K562 (cell line): ENCODE measurements around the gene VAMP8. TPM values are rescaled to one million over a fixed set of nuclear protein-coding genes. Genes with fewer than 3 reads are reported as not detected.

ENCODE experiments used
- ATAC-seq: fragments of 200-7000 bp; cut with Tn5 transposase; 3 replicates; pipeline ENCODE4 v1.9.1; 2020; ENCODE audit warnings: moderate library complexity
- BruUV-seq: library from RNA; stranded (reverse); fragments of 400-500 nt; replicated peaks from 2 replicates; lab custom pipeline; 2021; lab: Mats Ljungman, UMichigan
- CTCF ChIA-PET: fragments of 300-600 bp; formaldehyde crosslinking; extraction: SDS; loops from one replicate; lab custom pipeline; 2021; ENCODE audit warnings: low intra/inter-chr PET ratio; lab: Yijun Ruan, JAX
- POLR2A ChIA-PET: fragments of 300-600, 350-650 bp; sonication (Branson Sonifier 250); formaldehyde crosslinking; extraction: SDS; loops from one replicate; lab custom pipeline; 2021; ENCODE audit warnings: antibody characterized with exemption, inconsistent platforms; lab: Yijun Ruan, JAX
- DNase-seq, 4 experiments: peaks; one replicate each; pipeline versions ENCODE4 v3.0.0 to v3.0.0-alpha.2; 2011 to 2018; ENCODE audit warnings: low spot score in 3 of 4, mixed read lengths in 3 of 4; ENCODE audit errors: extremely low read depth in 1 of 4
- FAIRE-seq: peaks from 2 replicates; lab custom pipeline; 2011; peaks lifted over from hg19 to GRCh38; lab: Jason Lieb, UNC
- H2AFZ ChIP-seq: 2 replicates; pipeline ENCODE4 v1.6.0; 2011; ENCODE audit warnings: low read depth, low read length, control low read depth, inconsistent platforms
- H3K27ac ChIP-seq: fragments of 200-600 bp; 3 replicates; pipeline ENCODE4 v1.8.0; 2011; ENCODE audit warnings: low read depth, mild to moderate bottlenecking, control low read depth, inconsistent platforms, low read length, moderate library complexity, mixed read lengths; ENCODE audit errors: extremely low read depth
- H3K27me3 ChIP-seq, 2 experiments: fragments of 300-600 bp in 1 of 2; 2 replicates in 1 of 2; 3 replicates in 1 of 2; pipeline versions ENCODE4 v1.6.0 to v1.8.0; 2011; ENCODE audit warnings: inconsistent platforms in 2 of 2, low read length in 2 of 2, mild to moderate bottlenecking in 1 of 2, mixed read lengths in 1 of 2, moderate library complexity in 1 of 2; ENCODE audit not compliant: control insufficient read depth in 2 of 2, insufficient read depth in 2 of 2
- H3K36me3 ChIP-seq: fragments of 300-600 bp; 3 replicates; pipeline ENCODE4 v1.8.0; 2011; ENCODE audit warnings: mild to moderate bottlenecking, low read length, inconsistent platforms; ENCODE audit not compliant: control insufficient read depth, insufficient read depth
- H3K4me1 ChIP-seq, 2 experiments: fragments of 200-600 bp in 1 of 2; replicated peaks in 1 of 2; 2 replicates in 1 of 2; 3 replicates in 1 of 2; pipeline versions ENCODE4 v1.5.1 to v1.8.0; 2011; ENCODE audit warnings: inconsistent platforms in 2 of 2, low read length in 2 of 2, mild to moderate bottlenecking in 1 of 2, mixed read lengths in 1 of 2, moderate library complexity in 1 of 2; ENCODE audit not compliant: control insufficient read depth in 2 of 2, insufficient read depth in 2 of 2
- H3K4me2 ChIP-seq: 2 replicates; pipeline ENCODE4 v1.6.1; 2011; ENCODE audit warnings: low read length, control low read depth, inconsistent platforms, mixed read lengths; ENCODE audit not compliant: insufficient read depth
- H3K4me3 ChIP-seq: fragments of 200-600 bp; sonication (generic), shearing (Covaris generic); 2 replicates; pipeline ENCODE4 v1.5.1; 2016; ENCODE audit warnings: control low read depth, inconsistent platforms
- H3K79me2 ChIP-seq: fragments of 200-600 bp; 3 replicates; pipeline ENCODE4 v1.8.0; 2011; ENCODE audit warnings: low read length, inconsistent platforms; ENCODE audit not compliant: control insufficient read depth, insufficient read depth
- H3K9ac ChIP-seq, 2 experiments: 2 replicates each; pipeline versions ENCODE4 v1.6.0 to v1.6.1; 2011; ENCODE audit warnings: low read depth in 2 of 2, low read length in 2 of 2, control low read depth in 1 of 2, inconsistent platforms in 1 of 2, mild to moderate bottlenecking in 1 of 2, mixed read lengths in 1 of 2; ENCODE audit not compliant: insufficient read depth in 1 of 2
- H3K9me1 ChIP-seq: one replicate; pipeline ENCODE4 v1.6.0; 2011; ENCODE audit warnings: inconsistent platforms, mild to moderate bottlenecking, low read length, moderate library complexity; ENCODE audit not compliant: control insufficient read depth, insufficient read depth
- H3K9me3 ChIP-seq: replicated peaks from 2 replicates; pipeline ENCODE4 v1.5.1; 2011; ENCODE audit warnings: low read depth, low read length, inconsistent platforms; ENCODE audit not compliant: control insufficient read depth, insufficient read depth
- H4K20me1 ChIP-seq: replicated peaks from 2 replicates; pipeline ENCODE4 v1.6.1; 2011; ENCODE audit warnings: low read length, inconsistent platforms, mixed read lengths; ENCODE audit not compliant: control insufficient read depth, insufficient read depth
- BRD4 ChIP-seq: fragments of 200-600 bp; sonication (generic); IDR thresholded peaks from 2 replicates; pipeline ENCODE4 v1.6.1; 2017; ENCODE audit warnings: inconsistent platforms
- CTCF ChIP-seq, 3 experiments: IDR thresholded peaks in 2 of 3; conservative IDR thresholded peaks in 1 of 3; 2 replicates each; pipeline ENCODE4 v1.5.1; 2011 to 2012; ENCODE audit warnings: low read length in 3 of 3, mild to moderate bottlenecking in 3 of 3, control low read depth in 2 of 3, improper control_type of control experiment in 1 of 3, inconsistent platforms in 1 of 3, low read depth in 1 of 3, mixed read lengths in 1 of 3, moderate library complexity in 1 of 3; ENCODE audit not compliant: insufficient read depth in 2 of 3
- ELK3 ChIP-seq: fragments of 450-650 bp; formaldehyde crosslinking; IDR thresholded peaks from 2 replicates; pipeline ENCODE4 v1.4.0; 2020; ENCODE audit warnings: mild to moderate bottlenecking
- KAT2B ChIP-seq: IDR thresholded peaks from one replicate; pipeline ENCODE4 v1.6.1; 2012; ENCODE audit warnings: low read depth, mild to moderate bottlenecking, control low read depth, inconsistent platforms, low read length, moderate library complexity
- XRCC4 ChIP-seq: IDR thresholded peaks from one replicate; pipeline ENCODE4 v1.6.1; 2011; ENCODE audit not compliant: insufficient read depth, insufficient read length; ENCODE audit errors: extremely low read depth
- ZBTB1 ChIP-seq: sonication (generic); formaldehyde crosslinking; IDR thresholded peaks from 2 replicates; pipeline ENCODE4 v1.8.1; 2023; ENCODE audit warnings: missing genetic modification reagents, low read depth, mild to moderate bottlenecking, borderline replicate concordance
- ZFP91 ChIP-seq: sonication (generic); formaldehyde crosslinking; IDR thresholded peaks from 2 replicates; pipeline ENCODE4 v1.8.0; 2022; ENCODE audit warnings: mild to moderate bottlenecking, missing genetic modification reagents
- ZNF592 ChIP-seq: fragments of 450-650 bp; IDR thresholded peaks from 2 replicates; pipeline ENCODE4 v1.6.1; 2017; ENCODE audit warnings: antibody characterized with exemption, mild to moderate bottlenecking
- WGBS: fragments of 100-300 bp; shearing (Covaris generic); methylation state at CpG from one replicate; pipeline ENCODE4 v1.1.6; 2016; ENCODE audit warnings: low coverage, mixed read lengths; ENCODE audit not compliant: insufficient coverage; ENCODE audit errors: missing lambda C conversion rate; 5-methylcytosine and 5-hydroxymethylcytosine counted together
- in situ Hi-C: fragments of 300-500 bp; cut with MboI; formaldehyde crosslinking; loops from 4 replicates; pipeline ENCODE4 v1.15.0; 2018; ENCODE audit warnings: inconsistent platforms, mixed read lengths
- intact Hi-C: fragments of 100-400 bp; cut with micrococcal nuclease; formaldehyde crosslinking; loops from 2 replicates; pipeline ENCODE4 v1.14.2; 2022
- polyA plus RNA-seq, 8 experiments: library from polyadenylated mRNA; depleted of rRNA in 4 of 8; stranded (reverse) in 5 of 8; unstranded in 3 of 8; fragments of >200 nt; fragmentation: Nextera tagmentation in 2 of 8; fragmentation: Illumina TruSeq in 1 of 8; extraction: Ambion mirVana in 2 of 8; extraction: Trizol in 1 of 8; gene quantifications; 2 replicates each; pipeline versions ENCODE4 v1.2.1 to v1.2.3, GENCODE V29; 2011 to 2014; ENCODE audit warnings: inconsistent platforms in 1 of 8, missing spikeins in 1 of 8
- total RNA-seq, 7 experiments: library from RNA; depleted of rRNA in 6 of 7; stranded (reverse); fragments of >200 nt in 6 of 7; fragmentation: Illumina TruSeq in 2 of 7; extraction: Trizol in 2 of 7; gene quantifications; 2 replicates each; pipeline versions ENCODE4 v1.2.1 to v1.2.3, GENCODE V29; 2011 to 2021; ENCODE audit warnings: low replicate concordance in 1 of 7

Gene VAMP8
- total and polyA plus RNA-seq, 9 of the 15 experiments (the other 6 are each of a cell fraction or from before 2014, with no cell fraction given): 107 to 571 (median 248) TPM

GRCh38 chr2:85594715-85595300, 17.4 kb downstream of the VAMP8 start:
- Histone ChIP-seq H3K9me1 (no peaks in the 10 kb centered on the region), H3K27ac (peak overlapping the region; percentile 74), H3K9ac (peak overlapping the region; percentile 79 to 91), H3K9me3 (no peaks in the 10 kb centered on the region), H3K36me3 (peaks cover 25% of the 10 kb centered on the region; the same call in 2 of the 3 replicates), H3K27me3 (no peaks in the 10 kb centered on the region), H2AFZ (peak overlapping the region; percentile 88), H3K4me3 (peak overlapping the region; percentile 62), H3K79me2 (peaks cover 28% of the 10 kb centered on the region), H4K20me1 (no peaks in the 10 kb centered on the region), H3K4me1 (peaks cover 6 to 26% of the 10 kb centered on the region in 2 experiments)
- WGBS: 7% methylated on average over 13 of the region's 13 CpGs
- no peak for FAIRE-seq
- peak; percentile 2; the same call in 2 of the 3 replicates for ATAC-seq
- CTCF ChIA-PET: no interaction called here
- BruUV-seq: TSS peak; percentile 94
- intact Hi-C loops: no loop called here
- DNase-seq: no peak
- TF ChIP-seq XRCC4: no peak
- 0 out of 2 replicates have a peak, but pooled peaks have one; percentile 10 for TF ChIP-seq ZNF592
- TF ChIP-seq ZBTB1 (CRISPR knock-in tag): no peak
- TF ChIP-seq ELK3 (CRISPR knock-in tag): 0 out of 2 replicates have a peak, but pooled peaks have one; percentile 52
- TF ChIP-seq ZFP91: no peak
- no peak for TF ChIP-seq KAT2B
- 0 out of 2 replicates have a peak, but pooled peaks have one; percentile 33 for TF ChIP-seq BRD4
- 0 out of 6 replicates have a peak, but pooled peaks of 1 of the 3 experiments have one; percentile 1 for TF ChIP-seq CTCF (IDR thresholded peaks at IDR 0.05 in 2 of 3, conservative IDR thresholded peaks at IDR 0.05 in 1 of 3; ENCODE audit: insufficient read depth in 2 of 3, low read depth in 1 of 3, low read length in 3 of 3)
- TF ChIP-seq, all 486 proteins: peak for 4
- POLR2A ChIA-PET: interaction anchor here (0.6 to 4.4 kb wide), 19 partner anchors 7 to 267 kb away, joined by 3 to 31 read pairs (median 5); partner anchors contain the start of genes C2orf68, ELMOD3, MAT2A and RETSAT
- in situ Hi-C loops: no loop called here
- H3K4me2 ChIP-seq: peak overlapping the region; percentile 86
